ENCODE data around the gene TBCD.

- no peak for TF ChIP-seq CTCF (conservative IDR thresholded peaks at IDR 0.05)
- no peak for TF ChIP-seq ZFX (IDR thresholded peaks at IDR 0.05)
Observed at GRCh38 chr17:82940226-82941020, 188.6 kb downstream of the TBCD start.

All from C4-2B (cell line).